GM12873 (cell line): Measurements from ENCODE around the gene URM1.

Experiments used
- CTCF ChIP-seq: IDR thresholded peaks from 2 replicates; pipeline ENCODE4 v1.5.1; 2012; ENCODE audit warnings: low read depth, mild to moderate bottlenecking, moderate library complexity, low read length, control low read depth; ENCODE audit not compliant: insufficient read depth; ENCODE audit errors: missing control alignments

Gene URM1

GRCh38 chr9:128370752-128371629 lies at the start of gene URM1:
TSS of gene URM1 (plus strand) at chr9:128371374. CDS start at chr9:128371381, 7 bp downstream.
- no peak for TF ChIP-seq CTCF

GRCh38 chr9:128321879-128322403 lies 49.2 kb upstream of the URM1 start:
- TF ChIP-seq CTCF = no peak

- no peak for TF ChIP-seq CTCF
Observed at GRCh38 chr9:128322404-128323211, 48.6 kb upstream of the URM1 start, which contains the start of the genes COQ4 and TRUB2. TSS of gene COQ4 (plus strand) at chr9:128322839. CDS start at chr9:128322859, 20 bp downstream. TSS of gene TRUB2 (minus strand) at chr9:128322447. CDS start at chr9:128322408, 39 bp downstream.

- TF ChIP-seq CTCF = no peak
Observed at GRCh38 chr9:128323212-128323730, 47.9 kb upstream of the URM1 start.

- TF ChIP-seq CTCF = no peak
Observed at GRCh38 chr9:128323791-128324190, 47.4 kb upstream of the URM1 start.

GRCh38 chr9:128324401-128324800 lies 46.8 kb upstream of the URM1 start:
- no peak for TF ChIP-seq CTCF
